Measurements from ENCODE around the gene PTGS1.

The PTGS1 gene

DNA sequence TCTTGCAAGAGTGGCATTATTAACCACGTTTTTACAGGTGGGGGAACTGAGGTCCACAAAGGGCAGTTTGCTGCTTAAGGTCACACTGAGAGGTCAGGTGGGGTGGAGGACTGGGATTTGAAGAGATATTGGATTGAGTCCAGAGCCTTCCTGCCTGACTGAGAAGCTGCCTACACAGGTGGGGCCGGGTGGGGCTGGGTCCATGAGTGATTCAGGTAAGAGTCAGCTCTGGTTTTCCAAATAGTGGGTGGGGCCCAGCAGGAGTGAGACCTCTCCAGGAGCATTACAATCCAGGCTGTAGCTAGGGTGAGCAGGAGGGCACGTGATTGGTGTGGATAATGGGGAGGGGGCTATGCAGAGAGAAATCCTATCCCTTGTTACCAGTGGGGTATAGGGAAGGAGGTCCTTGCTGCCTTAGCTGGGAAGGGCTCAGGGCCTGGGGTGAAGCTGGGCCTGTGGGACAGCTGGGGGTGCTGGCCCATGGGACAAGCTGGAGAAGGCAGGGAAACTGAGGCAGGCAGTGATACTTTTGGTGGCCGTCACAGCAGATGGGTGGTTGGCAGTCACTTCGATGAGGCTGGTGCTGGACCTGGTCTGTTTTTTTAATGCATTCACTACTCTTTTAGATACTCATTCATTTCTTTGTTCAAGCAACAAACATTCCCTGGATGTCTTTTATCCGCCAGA, 2.9 kb upstream of the PTGS1 start:
- H3K4me3 ChIP-seq (ENCODE audit: low read length), result no peak overlapping the region
- no peak for DNase-seq (ENCODE audit: low read depth, low spot score)

GRCh38 chr9:122368642-122369041, 2.2 kb upstream of the PTGS1 start:
- no peak for DNase-seq (ENCODE audit: low read depth, low spot score)
- H3K4me3 ChIP-seq (ENCODE audit: low read length), result no peak overlapping the region

DNA sequence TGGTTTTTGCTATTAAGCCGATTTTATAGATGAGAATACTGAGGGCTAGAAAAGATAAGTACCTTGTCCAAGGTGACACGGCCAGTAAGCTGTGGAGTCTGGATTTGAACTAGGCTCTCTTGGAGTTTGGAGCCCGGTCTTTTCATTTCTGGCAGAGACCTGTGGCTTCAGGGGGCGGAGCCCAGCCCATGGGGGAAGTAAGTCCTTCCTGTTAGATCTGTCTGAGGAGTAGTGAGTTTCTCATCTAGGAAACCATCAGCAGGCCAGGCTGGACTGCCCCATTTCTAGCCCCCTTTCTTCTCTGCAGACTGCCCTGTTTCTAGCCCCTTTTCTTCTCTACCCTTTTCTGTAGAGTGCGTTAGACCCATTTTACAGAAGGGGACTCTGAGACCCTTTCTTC, 521 bp upstream of the PTGS1 start:
- DNase-seq (ENCODE audit: low read depth, low spot score), result no peak

DNA sequence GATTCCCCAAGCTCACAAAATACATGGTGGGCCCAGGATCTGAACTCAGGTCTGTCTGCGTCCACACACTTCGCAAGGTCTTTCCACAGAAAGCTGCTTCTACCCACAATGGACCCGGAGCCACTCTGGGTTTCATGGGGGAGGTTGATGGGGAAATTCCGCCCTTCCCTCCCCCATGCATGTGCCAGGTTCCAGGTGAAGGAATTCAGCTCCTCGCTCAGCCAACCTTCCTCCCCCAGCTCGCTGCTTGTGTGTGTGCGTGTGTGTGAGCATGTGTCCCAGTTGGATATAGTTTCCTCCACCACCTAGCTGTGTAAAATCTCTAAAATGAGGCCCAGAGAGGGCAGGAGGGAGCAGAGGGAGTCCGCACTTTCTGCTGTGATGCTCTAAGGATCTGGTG, 1.0 kb downstream of the PTGS1 start:
- H3K4me3 ChIP-seq (ENCODE audit: low read length), result no peak overlapping the region
- DNase-seq (ENCODE audit: low read depth, low spot score), result no peak

More for the DNA sequence above, 521 bp upstream of the PTGS1 start:
- no peak overlapping the region for H3K4me3 ChIP-seq (ENCODE audit: low read length)

GRCh38 chr9:122372856-122373845, 2.3 kb downstream of the PTGS1 start:
- H3K4me3 ChIP-seq (ENCODE audit: low read length), result no peak overlapping the region
- DNase-seq (ENCODE audit: low read depth, low spot score), result no peak

- DNase-seq (ENCODE audit: low read depth, low spot score), result no peak
These were observed 4.1 kb downstream of the PTGS1 start for GRCh38 chr9:122374885-122375420.

DNA sequence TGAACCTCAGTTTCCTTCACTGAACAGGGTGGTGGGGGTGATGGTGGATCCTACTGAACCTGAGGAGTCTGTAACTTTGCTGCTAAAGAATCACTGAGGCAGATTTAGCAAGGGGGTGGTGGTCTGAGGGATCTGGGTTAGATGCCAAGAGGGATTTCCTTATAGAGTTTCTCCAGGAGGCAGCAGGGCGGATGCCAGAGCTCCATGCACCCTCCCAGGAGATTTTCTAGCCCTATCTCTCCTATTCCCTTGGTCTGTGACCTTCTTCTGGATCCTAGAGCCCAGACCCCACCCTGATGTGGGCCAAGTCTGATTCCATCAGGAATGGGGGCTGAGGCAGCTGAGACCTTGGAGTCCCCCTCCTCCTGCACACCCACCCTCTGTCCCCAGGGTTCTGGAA, 6.0 kb downstream of the PTGS1 start:
- no peak overlapping the region for H3K4me3 ChIP-seq (ENCODE audit: low read length)
- DNase-seq (ENCODE audit: low read depth, low spot score), result no peak

More at GRCh38 chr9:122374885-122375420, 4.1 kb downstream of the PTGS1 start:
- no peak overlapping the region for H3K4me3 ChIP-seq (ENCODE audit: low read length)

GRCh38 chr9:122377241-122378164, 6.7 kb downstream of the PTGS1 start:
- no peak overlapping the region for H3K4me3 ChIP-seq (ENCODE audit: low read length)
- DNase-seq (ENCODE audit: low read depth, low spot score), result no peak

- no peak for DNase-seq (ENCODE audit: low read depth, low spot score)
- no peak overlapping the region for H3K4me3 ChIP-seq (ENCODE audit: low read length)
These were observed 7.4 kb downstream of the PTGS1 start for GRCh38 chr9:122378236-122378635.

- DNase-seq (ENCODE audit: low read depth, low spot score), result no peak
- H3K4me3 ChIP-seq (ENCODE audit: low read length), result no peak overlapping the region
These were observed 8.5 kb downstream of the PTGS1 start for GRCh38 chr9:122379340-122379739.

DNA sequence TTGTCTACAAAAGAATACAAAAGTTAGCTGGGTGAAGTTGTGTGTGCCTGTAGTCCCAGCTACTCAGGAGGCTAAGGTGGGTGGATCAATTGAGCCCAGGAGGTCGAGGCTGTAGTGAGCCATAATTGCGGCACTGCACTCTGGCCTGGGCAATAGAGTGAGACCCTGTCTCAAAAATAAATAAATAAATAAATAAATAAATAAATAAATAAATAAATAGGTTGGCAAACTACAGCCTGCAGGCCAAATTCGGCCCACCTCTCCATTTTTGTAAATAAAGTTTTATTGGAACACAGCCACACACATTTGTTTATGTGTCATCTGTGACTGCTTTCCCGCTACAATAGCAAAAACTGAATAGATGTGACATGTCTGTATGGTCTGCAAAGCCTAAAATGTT, 9.5 kb downstream of the PTGS1 start:
- no peak for DNase-seq (ENCODE audit: low read depth, low spot score)
- no peak overlapping the region for H3K4me3 ChIP-seq (ENCODE audit: low read length)

DNA sequence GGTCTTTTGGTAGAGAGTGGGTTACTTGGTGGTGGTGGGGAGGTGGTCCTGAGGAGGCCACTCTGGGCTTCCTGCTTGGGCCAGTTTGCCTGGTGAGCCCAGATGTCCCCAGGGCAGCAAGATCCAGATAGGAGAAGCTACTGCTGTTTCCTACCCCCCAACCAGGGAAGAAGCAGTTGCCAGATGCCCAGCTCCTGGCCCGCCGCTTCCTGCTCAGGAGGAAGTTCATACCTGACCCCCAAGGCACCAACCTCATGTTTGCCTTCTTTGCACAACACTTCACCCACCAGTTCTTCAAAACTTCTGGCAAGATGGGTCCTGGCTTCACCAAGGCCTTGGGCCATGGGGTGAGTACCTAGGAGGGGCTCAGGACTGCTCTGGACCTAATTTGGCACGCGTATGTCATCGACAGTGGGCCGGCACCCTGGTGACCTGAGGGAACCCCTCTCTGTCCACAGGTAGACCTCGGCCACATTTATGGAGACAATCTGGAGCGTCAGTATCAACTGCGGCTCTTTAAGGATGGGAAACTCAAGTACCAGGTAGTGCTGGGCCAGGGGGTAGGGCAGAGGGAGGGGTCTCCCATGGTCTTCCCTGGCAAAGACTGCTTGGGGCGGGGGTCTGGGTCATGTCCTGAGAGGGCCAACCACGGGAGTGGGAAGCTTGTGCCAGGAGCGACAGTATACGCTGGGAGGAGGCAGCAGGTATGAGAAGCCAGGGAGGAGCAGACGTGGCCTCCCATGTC, 10.6 kb downstream of the PTGS1 start:
- no peak for DNase-seq (ENCODE audit: low read depth, low spot score)
- H3K4me3 ChIP-seq (ENCODE audit: low read length), result no peak overlapping the region

GRCh38 chr9:122382901-122383850, 12.4 kb downstream of the PTGS1 start:
- H3K4me3 ChIP-seq (ENCODE audit: low read length), result no peak overlapping the region
- no peak for DNase-seq (ENCODE audit: low read depth, low spot score)

DNA sequence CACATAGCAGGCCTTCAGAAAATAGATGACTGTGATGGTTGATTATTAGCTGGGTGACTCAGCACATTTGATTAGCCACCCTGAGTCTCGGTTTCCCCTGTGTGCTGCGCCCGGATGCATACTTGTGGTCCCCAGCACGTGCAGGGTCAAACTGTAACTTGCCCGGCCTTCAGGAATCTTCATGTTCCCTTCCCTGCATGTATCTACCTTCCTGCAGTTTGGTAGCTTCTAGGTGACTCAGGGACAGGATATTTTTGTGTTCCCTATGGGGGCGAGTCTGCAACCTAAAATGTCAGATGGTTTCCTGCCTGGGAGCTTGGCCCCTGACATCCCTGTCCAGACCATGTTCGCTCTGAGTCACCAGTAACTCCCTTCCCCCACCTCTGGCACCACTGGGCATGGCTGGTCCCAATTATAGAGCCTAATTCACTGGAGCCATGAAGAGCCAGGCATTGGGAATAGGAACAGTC, 13.2 kb downstream of the PTGS1 start:
- H3K4me3 ChIP-seq (ENCODE audit: low read length), result no peak overlapping the region
- DNase-seq (ENCODE audit: low read depth, low spot score), result no peak

DNA sequence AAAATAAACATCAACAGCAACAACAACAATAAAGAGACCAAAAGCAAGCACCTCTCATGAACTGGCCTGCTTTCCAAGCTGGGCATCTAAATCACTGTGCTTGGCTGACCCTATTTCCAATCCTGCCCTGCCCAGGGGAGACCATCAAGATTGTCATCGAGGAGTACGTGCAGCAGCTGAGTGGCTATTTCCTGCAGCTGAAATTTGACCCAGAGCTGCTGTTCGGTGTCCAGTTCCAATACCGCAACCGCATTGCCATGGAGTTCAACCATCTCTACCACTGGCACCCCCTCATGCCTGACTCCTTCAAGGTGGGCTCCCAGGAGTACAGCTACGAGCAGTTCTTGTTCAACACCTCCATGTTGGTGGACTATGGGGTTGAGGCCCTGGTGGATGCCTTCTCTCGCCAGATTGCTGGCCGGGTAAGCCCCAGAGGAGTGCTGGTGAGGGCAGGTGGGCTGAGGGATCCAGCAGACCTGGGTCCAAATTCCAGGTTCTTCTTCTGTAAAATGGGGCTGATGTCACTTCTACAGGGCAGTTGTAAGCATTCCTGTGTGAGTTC, 15.6 kb downstream of the PTGS1 start:
- DNase-seq (ENCODE audit: low read depth, low spot score), result no peak
- H3K4me3 ChIP-seq (ENCODE audit: low read length), result no peak overlapping the region

DNA sequence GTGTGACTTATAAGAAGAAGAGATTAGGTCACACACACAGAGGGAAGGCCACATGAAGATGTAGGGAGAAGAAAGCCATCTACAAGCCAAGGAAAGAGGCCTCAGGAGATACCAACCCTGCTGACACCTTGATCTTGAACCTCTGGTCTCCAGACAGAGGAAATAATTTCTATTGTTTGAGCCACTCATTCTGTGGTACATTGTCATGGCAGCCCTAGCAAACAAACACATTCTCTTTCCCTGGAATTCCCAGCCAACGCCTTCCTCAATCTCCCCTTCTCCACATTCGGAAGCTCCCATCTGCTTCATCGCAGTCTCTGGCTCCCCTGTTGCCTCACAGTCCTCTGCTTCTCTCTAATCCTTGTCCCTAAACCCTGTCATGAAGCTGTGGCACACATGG, 16.7 kb downstream of the PTGS1 start:
- no peak for DNase-seq (ENCODE audit: low read depth, low spot score)
- H3K4me3 ChIP-seq (ENCODE audit: low read length), result no peak overlapping the region

DNA sequence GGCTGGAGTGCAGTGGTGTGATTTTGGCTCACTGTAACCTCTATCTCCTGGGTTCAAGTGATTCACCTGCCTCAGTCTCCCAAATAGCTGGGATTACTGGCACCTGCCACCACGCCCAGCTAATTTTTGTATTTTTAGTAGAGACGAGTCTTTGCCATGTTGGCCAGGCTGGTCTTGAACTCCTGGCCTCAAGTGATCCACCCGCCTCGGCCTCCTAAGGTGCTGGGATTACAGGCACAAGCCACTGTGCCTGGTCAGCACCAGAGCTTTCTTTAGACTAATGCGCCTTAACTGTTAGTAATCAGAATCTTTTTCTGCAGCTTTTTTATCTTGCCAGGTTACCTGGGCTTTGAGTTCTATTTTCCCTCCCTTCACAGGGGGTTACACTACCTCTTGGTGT, 18.4 kb downstream of the PTGS1 start:
- no peak for DNase-seq (ENCODE audit: low read depth, low spot score)
- H3K4me3 ChIP-seq (ENCODE audit: low read length), result no peak overlapping the region

Measured in Jurkat, Clone E6-1 (cell line).